NCI-H748 (cell line): Measurements from ENCODE around the gene HSP90AA1.

ENCODE experiments used
- DNase-seq: peaks from one replicate; lab custom pipeline; 2025; ENCODE audit not compliant: unreplicated experiment; lab: John Stamatoyannopoulos, UW

Gene HSP90AA1

DNA sequence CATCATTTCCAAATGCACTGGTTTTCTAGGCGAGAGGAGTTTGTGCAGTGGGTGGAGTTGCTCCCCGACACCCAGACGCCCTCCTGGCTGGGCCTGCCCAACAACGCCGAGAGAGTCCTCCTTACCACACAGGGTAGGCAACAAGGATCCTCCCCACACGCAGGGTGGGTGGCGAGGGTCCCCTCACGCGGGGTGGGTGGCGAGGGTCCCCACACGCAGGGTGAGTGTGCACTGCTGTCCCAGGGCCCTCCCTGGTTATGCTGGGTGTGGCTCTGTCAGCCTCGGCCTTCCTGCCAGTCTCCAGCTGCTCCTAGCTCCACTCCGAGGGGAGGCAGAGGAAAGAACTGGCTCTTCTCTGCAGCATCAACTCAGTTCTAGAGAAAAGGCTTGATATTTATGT is 42.3 kb downstream of the HSP90AA1 start:
- no peak for DNase-seq

DNA sequence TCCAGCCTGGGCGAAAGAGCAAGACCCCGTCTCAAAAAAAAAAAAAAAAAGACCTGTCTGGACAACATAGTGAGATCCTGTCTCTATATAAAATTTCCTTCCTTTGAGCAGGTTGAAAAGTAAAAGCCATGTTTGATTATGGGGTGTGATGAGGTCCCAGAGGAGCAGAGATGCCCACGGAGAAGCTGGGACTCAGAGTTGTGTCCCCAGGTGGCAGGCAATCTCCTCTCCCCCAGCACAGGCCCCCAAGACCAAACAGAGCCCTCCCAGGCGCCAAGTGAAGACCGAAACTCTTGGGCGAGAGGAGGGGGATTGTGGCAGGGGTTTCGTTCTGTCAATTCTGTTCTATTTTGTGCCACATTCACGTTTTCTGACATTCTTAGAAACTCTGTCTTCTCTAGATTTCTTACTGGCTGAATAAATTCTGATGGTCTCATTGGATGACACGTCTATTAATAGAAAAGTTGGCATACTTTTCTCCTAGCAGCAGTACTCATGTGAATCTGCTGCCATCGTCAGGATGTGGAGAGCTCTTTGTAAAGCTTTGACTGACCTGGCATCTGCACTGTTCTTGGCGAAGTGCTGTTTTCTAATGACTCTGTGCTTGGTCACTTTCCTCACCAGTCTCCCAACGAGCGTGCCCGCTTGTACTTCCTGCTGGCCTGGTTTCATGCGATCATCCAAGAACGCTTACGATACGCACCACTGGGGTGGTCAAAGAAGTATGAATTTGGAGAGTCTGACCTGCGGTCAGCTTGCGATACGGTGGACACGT is 43.4 kb downstream of the HSP90AA1 start:
- no peak for DNase-seq

DNA sequence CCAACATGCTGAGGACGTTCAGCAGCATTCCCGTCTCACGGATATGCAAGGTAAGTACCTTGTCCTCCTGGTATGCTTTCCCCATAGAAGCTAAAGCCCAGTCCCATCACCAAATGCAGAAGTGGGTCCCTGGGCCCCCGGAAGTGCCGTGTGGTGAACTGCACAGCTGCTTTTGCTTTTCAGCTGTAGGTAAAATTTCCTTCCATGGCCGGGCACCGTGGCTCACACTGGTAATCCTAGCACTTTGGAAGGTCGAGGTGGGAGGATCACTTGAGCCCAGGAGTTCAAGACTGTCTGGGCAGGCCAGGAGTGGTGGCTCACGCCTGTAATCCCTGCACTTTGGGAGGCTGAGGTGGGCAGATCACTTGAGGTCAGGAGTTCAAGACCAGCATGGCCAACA is 44.1 kb downstream of the HSP90AA1 start:
- DNase-seq = no peak

DNA sequence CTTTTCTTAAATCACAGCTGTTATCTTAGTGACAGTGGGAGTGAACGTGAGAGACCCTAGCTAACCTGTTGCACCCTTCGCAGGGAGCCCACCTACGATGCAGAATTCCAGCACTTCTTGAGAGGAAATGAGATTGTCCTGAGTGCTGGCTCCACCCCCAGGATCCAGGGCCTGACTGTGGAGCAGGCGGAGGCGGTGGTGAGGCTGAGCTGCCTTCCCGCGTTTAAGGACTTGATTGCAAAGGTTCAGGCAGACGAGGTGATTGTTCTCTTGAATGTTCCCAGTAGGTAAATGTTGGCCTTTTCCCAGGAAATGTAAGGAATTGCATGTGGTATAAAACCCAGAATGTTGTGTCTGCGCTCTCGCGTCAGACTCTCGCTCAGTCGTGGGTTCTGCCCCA is 46.7 kb downstream of the HSP90AA1 start:
- no peak for DNase-seq

DNA sequence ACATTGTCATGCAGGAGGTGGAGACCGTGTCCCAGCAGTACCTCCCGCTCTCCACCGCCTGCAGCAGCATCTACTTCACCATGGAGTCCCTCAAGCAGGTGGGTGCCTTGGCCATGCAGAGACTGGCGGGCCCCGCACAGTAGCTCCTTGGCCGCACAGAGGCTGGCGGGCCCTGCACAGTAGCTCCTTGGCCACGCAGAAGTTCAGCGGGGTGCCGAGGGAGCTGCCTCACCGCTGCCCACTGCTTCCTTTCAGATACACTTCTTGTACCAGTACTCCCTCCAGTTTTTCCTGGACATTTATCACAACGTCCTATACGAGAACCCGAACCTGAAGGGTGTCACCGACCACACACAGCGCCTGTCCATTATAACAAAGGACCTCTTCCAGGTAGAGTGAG is 47.7 kb downstream of the HSP90AA1 start:
- DNase-seq = no peak

DNA sequence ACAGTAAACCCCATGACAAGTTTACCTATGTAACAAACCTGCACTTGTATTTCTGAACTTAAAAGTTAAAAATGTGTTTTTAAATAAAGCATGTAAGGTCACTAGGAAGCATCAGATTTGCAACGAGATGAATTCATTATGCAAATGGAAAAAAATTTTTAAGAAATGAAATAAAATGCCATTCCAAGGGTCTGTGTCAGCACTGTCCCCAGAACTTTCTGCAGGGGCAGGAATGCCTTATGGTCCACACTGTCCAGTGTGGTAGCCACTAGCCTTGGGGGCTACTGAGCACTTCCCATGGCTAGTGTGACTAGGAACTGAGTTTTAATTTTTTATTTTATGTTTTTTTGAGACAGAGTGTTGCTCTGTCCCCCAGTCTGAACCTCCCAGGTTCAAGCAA is 49.2 kb downstream of the HSP90AA1 start:
- no peak for DNase-seq

DNA sequence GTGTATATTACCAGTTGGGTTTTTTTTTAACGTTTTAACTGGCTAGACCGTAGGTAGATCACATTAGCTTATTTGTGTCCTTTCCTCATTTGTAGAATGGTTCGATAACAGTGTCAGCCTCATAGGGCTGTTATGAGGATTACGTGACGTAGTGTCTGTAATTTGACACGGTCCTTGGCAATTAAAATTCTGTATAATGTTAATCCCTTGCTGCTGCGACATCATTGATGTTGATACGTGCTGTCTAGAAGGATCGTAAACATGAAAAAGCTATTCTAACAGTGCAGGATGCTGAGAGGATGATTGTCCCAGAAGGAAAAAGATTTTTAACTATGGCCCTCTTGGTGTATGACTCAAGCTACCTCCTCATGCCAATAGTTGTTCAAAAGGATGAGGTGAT is 50.9 kb downstream of the HSP90AA1 start:
- DNase-seq = no peak

DNA sequence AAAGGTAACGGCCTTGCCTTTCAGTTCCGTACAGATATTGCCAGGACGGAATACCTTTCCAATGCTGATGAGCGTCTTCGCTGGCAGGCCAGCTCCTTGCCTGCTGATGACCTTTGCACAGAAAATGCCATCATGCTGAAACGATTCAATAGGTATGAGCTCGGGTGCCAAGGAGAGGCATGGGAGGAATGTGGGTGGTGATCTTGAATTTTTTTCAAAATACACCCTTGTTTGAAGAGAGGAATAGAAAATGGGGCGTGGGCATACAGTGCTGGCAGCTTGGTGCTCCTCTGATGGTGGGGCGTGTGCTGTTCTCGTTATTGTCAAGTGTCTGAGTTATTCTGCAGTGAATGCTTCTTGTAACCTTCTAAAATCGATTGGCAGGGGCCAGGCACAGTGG is 52.5 kb downstream of the HSP90AA1 start:
- no peak for DNase-seq

DNA sequence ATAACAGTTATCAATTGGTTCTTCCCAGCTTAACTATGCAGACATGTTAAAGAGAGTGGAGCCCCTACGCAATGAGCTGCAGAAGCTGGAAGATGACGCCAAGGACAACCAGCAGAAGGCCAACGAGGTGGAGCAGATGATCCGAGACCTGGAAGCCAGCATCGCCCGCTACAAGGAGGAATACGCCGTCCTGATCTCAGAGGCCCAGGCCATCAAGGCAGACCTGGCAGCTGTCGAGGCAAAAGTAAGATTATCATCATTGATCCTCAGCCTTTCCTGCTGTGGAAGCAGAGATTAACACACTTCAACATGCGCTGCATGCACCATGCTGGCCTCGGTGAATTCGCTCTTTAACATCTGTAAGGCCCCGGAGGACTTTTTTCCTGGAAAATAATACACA is 53.6 kb downstream of the HSP90AA1 start:
- DNase-seq = no peak
